Measurements from ENCODE around the gene ST3GAL3. TPM values are rescaled to one million over a fixed set of nuclear protein-coding genes. Genes with fewer than 3 reads are reported as not detected.

Gene ST3GAL3
- total RNA-seq, 1 donor from 2014 or later = 13.6 TPM

DNA sequence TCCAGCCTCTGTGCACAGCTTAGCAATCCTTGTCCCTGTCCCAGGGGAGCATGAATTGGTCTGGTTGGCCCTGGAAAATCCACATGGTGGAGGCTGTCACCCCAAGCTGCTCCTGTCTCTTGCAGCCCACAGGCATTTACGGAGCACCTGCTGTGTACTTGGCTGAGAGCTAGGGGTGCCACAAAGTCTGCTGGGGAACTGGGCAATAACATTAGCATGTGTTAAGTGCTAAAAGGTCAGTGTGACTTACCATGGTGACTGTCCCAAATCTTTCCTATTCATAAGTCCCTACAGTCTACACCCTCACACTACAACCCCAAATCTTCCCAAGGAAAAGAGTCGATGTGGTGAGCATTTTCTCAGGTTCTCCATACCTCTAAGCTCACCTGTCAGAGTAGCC is 172.7 kb downstream of the ST3GAL3 start:
- no peaks in the 10 kb centered on the region for H3K27me3 Mint-ChIP-seq (ENCODE audit: insufficient read depth, low read depth)
- Histone ChIP-seq H3K9me3 (ENCODE audit: low read depth) (no peaks in the 10 kb centered on the region), H3K4me1 (peaks cover 4% of the 10 kb centered on the region), H3K9ac (no peak overlapping the region), H3F3A (ENCODE audit: low read depth) (peaks cover 4% of the 10 kb centered on the region), H3K36me3 (no peaks in the 10 kb centered on the region), H4K20me1 (ENCODE audit: low read depth) (no peaks in the 10 kb centered on the region), H3K4me2 (no peak overlapping the region), H3K79me2 (ENCODE audit: low read depth) (no peaks in the 10 kb centered on the region), H3K4me3 (no peak overlapping the region), H3K27me3 (no peaks in the 10 kb centered on the region), H3K27ac (no peak overlapping the region), H2AFZ (replicated peaks) (no peak overlapping the region)
- no peak for TF ChIP-seq EZH2phosphoT487 (IDR thresholded peaks at IDR 0.05)
- no peak for TF ChIP-seq EZH2 (IDR thresholded peaks at IDR 0.05)
- TF ChIP-seq, protein P1, sequence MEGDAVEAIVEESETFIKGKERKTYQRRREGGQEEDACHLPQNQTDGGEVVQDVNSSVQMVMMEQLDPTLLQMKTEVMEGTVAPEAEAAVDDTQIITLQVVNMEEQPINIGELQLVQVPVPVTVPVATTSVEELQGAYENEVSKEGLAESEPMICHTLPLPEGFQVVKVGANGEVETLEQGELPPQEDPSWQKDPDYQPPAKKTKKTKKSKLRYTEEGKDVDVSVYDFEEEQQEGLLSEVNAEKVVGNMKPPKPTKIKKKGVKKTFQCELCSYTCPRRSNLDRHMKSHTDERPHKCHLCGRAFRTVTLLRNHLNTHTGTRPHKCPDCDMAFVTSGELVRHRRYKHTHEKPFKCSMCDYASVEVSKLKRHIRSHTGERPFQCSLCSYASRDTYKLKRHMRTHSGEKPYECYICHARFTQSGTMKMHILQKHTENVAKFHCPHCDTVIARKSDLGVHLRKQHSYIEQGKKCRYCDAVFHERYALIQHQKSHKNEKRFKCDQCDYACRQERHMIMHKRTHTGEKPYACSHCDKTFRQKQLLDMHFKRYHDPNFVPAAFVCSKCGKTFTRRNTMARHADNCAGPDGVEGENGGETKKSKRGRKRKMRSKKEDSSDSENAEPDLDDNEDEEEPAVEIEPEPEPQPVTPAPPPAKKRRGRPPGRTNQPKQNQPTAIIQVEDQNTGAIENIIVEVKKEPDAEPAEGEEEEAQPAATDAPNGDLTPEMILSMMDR (IDR thresholded peaks at IDR 0.05) = no peak
- no peak overlapping the region for H3K4me3 Mint-ChIP-seq
- no peaks in the 10 kb centered on the region for H3K9me3 Mint-ChIP-seq
- peaks cover 2% of the 10 kb centered on the region for H3K4me1 Mint-ChIP-seq
- peaks cover 2% of the 10 kb centered on the region for H3K36me3 Mint-ChIP-seq
- H3K27ac Mint-ChIP-seq = no peak overlapping the region
- DNase-seq (ENCODE audit: low spot score) = no peak

DNA sequence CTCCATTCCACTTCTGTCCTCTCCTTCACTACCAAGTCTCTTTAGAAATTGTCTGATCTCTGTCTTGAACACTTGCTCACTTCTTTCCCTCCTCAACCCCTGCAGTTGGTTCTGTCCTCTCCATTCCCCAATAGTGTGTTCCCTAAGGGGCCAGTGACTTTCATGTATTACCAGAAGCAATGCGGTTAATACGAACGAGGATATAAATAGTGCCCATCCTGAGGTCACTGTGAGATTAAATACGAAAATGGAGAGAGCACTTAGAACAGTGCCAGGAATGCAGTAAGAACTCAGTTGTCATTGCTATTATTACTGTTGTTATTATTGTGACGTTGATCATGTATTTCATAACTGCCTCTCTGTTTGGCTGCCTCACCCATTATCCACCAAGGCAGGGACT is 173.3 kb downstream of the ST3GAL3 start:
- H3K4me1 Mint-ChIP-seq = peaks cover 5% of the 10 kb centered on the region
- Histone ChIP-seq H3K27me3 (no peaks in the 10 kb centered on the region), H3K4me3 (no peak overlapping the region), H3K36me3 (no peaks in the 10 kb centered on the region), H3K4me1 (peaks cover 10% of the 10 kb centered on the region), H2AFZ (replicated peaks) (no peak overlapping the region), H3K79me2 (ENCODE audit: low read depth) (no peaks in the 10 kb centered on the region), H3K9ac (no peak overlapping the region), H4K20me1 (ENCODE audit: low read depth) (no peaks in the 10 kb centered on the region), H3F3A (ENCODE audit: low read depth) (peaks cover 9% of the 10 kb centered on the region), H3K4me2 (no peak overlapping the region), H3K9me3 (ENCODE audit: low read depth) (no peaks in the 10 kb centered on the region), H3K27ac (no peak overlapping the region)
- H3K27me3 Mint-ChIP-seq (ENCODE audit: insufficient read depth, low read depth) = no peaks in the 10 kb centered on the region
- H3K4me3 Mint-ChIP-seq = no peak overlapping the region
- DNase-seq (ENCODE audit: low spot score) = no peak
- H3K36me3 Mint-ChIP-seq = peaks cover 2% of the 10 kb centered on the region
- TF ChIP-seq, protein P1 (IDR thresholded peaks at IDR 0.05) = no peak
- TF ChIP-seq EZH2 (IDR thresholded peaks at IDR 0.05) (no peak), EZH2phosphoT487 (IDR thresholded peaks at IDR 0.05) (no peak)
- H3K9me3 Mint-ChIP-seq = no peaks in the 10 kb centered on the region
- H3K27ac Mint-ChIP-seq = no peak overlapping the region

DNA sequence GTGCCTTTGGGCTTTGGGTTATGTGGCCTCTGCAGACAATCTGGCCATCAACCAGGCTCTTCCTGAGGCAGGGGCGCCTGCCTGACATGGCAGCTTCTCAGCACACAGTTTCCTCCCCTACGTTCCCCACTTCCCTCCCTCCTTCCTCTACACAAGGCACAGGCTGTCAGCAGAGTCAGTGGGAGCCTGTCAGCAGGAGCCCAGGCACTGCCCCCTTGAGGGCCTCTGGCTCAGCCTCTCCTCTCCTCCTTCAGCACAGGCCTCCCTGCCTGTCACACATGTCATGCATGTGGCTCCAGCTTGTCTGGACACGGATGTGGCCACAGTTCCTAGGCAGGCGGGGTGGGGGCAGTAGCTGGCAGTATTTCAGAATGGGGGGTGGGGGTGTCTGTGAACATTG is 174.1 kb downstream of the ST3GAL3 start:
- Mint-ChIP-seq H3K4me1 (peaks cover 6% of the 10 kb centered on the region), H3K27ac (no peak overlapping the region), H3K9me3 (no peaks in the 10 kb centered on the region), H3K4me3 (no peak overlapping the region), H3K27me3 (ENCODE audit: insufficient read depth, low read depth) (no peaks in the 10 kb centered on the region), H3K36me3 (peaks cover 2% of the 10 kb centered on the region)
- no peaks in the 10 kb centered on the region for H3K27me3 ChIP-seq
- TF ChIP-seq, protein P1 (IDR thresholded peaks at IDR 0.05) = no peak
- TF ChIP-seq EZH2phosphoT487 (IDR thresholded peaks at IDR 0.05) (no peak), EZH2 (IDR thresholded peaks at IDR 0.05) (no peak)
- no peaks in the 10 kb centered on the region for H3K9me3 ChIP-seq (ENCODE audit: low read depth)
- no peak overlapping the region for H3K9ac ChIP-seq
- H3K4me3 ChIP-seq = no peak overlapping the region
- no peak overlapping the region for H3K4me2 ChIP-seq
- H3K27ac ChIP-seq = no peak overlapping the region
- H3F3A ChIP-seq (ENCODE audit: low read depth) = peaks cover 12% of the 10 kb centered on the region
- H3K4me1 ChIP-seq = peaks cover 13% of the 10 kb centered on the region
- H4K20me1 ChIP-seq (ENCODE audit: low read depth) = no peaks in the 10 kb centered on the region
- no peaks in the 10 kb centered on the region for H3K79me2 ChIP-seq (ENCODE audit: low read depth)
- H3K36me3 ChIP-seq = no peaks in the 10 kb centered on the region
- peak; percentile 34 for DNase-seq (ENCODE audit: low spot score)
- H2AFZ ChIP-seq (replicated peaks) = no peak overlapping the region
